ENCODE data around the gene SLC24A2. TPM values are rescaled to one million over a fixed set of nuclear protein-coding genes. Genes with fewer than 3 reads are reported as not detected.

SLC24A2 gene
- polyA plus RNA-seq, 1 donor (not counting 4 experiments of a cell fraction or from before 2014, with no cell fraction given): not detected

- no peak overlapping the region for H3K9ac ChIP-seq (ENCODE audit: control insufficient read depth, extremely low read depth, insufficient read depth, low read length)
- FAIRE-seq (no peak), DNase-seq (ENCODE audit: low read depth, low spot score) (no peak)
- H3K79me2 ChIP-seq (ENCODE audit: control insufficient read depth, insufficient read depth, low read length): no peaks in the 10 kb centered on the region
- H3K36me3 ChIP-seq (ENCODE audit: control insufficient read depth in 2 of 2, extremely low read depth in 1 of 2, insufficient read depth in 2 of 2, low read length in 2 of 2): no peaks in the 10 kb centered on the region
- peaks cover 15% of the 10 kb centered on the region for H3K4me1 ChIP-seq (ENCODE audit: control insufficient read depth, extremely low read depth, insufficient read depth, low read length)
- H3K27me3 ChIP-seq (ENCODE audit: control insufficient read depth, extremely low read depth, insufficient read depth, low read length): no peaks in the 10 kb centered on the region
- no peak overlapping the region for H3K4me2 ChIP-seq (ENCODE audit: control insufficient read depth, extremely low read depth, insufficient read depth, low read depth, low read length)
- H4K20me1 ChIP-seq (ENCODE audit: control insufficient read depth, extremely low read depth, insufficient read depth, low read length): no peaks in the 10 kb centered on the region
- H2AFZ ChIP-seq (ENCODE audit: control insufficient read depth, low read length): no peak overlapping the region
- dilution Hi-C loops (cut with MboI; ENCODE audit: extremely low pct_ligation_motif_present, low sequenced_read_pairs): no loop called here
- TF ChIP-seq, protein P1, sequence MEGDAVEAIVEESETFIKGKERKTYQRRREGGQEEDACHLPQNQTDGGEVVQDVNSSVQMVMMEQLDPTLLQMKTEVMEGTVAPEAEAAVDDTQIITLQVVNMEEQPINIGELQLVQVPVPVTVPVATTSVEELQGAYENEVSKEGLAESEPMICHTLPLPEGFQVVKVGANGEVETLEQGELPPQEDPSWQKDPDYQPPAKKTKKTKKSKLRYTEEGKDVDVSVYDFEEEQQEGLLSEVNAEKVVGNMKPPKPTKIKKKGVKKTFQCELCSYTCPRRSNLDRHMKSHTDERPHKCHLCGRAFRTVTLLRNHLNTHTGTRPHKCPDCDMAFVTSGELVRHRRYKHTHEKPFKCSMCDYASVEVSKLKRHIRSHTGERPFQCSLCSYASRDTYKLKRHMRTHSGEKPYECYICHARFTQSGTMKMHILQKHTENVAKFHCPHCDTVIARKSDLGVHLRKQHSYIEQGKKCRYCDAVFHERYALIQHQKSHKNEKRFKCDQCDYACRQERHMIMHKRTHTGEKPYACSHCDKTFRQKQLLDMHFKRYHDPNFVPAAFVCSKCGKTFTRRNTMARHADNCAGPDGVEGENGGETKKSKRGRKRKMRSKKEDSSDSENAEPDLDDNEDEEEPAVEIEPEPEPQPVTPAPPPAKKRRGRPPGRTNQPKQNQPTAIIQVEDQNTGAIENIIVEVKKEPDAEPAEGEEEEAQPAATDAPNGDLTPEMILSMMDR (optimal IDR thresholded peaks at IDR 0.05 in 1 of 3, IDR thresholded peaks at IDR 0.05 in 1 of 3, conservative IDR thresholded peaks at IDR 0.05 in 1 of 3; ENCODE audit: extremely low read depth in 1 of 3, insufficient read depth in 2 of 3, low read length in 3 of 3): no peak
- no peak overlapping the region for H3K27ac ChIP-seq (ENCODE audit: control insufficient read depth, insufficient read depth, low read length)
- no peaks in the 10 kb centered on the region for H3K9me1 ChIP-seq (ENCODE audit: control insufficient read depth, extremely low read depth, insufficient read depth, low read length)
- no peaks in the 10 kb centered on the region for H3K9me3 ChIP-seq (ENCODE audit: control insufficient read depth, low read depth, low read length)
- H3K4me3 ChIP-seq (ENCODE audit: control insufficient read depth in 2 of 3, extremely low read depth in 1 of 3, insufficient read depth in 2 of 3, low read depth in 1 of 3, low read length in 3 of 3): no peak overlapping the region
These were observed 42.6 kb downstream of the SLC24A2 start for GRCh38 chr9:19746223-19746622.

- TF ChIP-seq, protein P1 (optimal IDR thresholded peaks at IDR 0.05 in 1 of 3, IDR thresholded peaks at IDR 0.05 in 1 of 3, conservative IDR thresholded peaks at IDR 0.05 in 1 of 3; ENCODE audit: extremely low read depth in 1 of 3, insufficient read depth in 2 of 3, low read length in 3 of 3): no peak
- no peak for TF ChIP-seq EZH2 (IDR thresholded peaks at IDR 0.05; ENCODE audit: low read length)
- no peaks in the 10 kb centered on the region for H3K36me3 ChIP-seq (ENCODE audit: control insufficient read depth in 2 of 2, extremely low read depth in 1 of 2, insufficient read depth in 2 of 2, low read length in 2 of 2)
- H3K9me1 ChIP-seq (ENCODE audit: control insufficient read depth, extremely low read depth, insufficient read depth, low read length): no peaks in the 10 kb centered on the region
- H3K27ac ChIP-seq (ENCODE audit: control insufficient read depth, insufficient read depth, low read length): no peak overlapping the region
- H3K79me2 ChIP-seq (ENCODE audit: control insufficient read depth, insufficient read depth, low read length): no peaks in the 10 kb centered on the region
- dilution Hi-C loops (cut with MboI; ENCODE audit: extremely low pct_ligation_motif_present, low sequenced_read_pairs): no loop called here
- no peaks in the 10 kb centered on the region for H3K9me3 ChIP-seq (ENCODE audit: control insufficient read depth, low read depth, low read length)
- H3K27me3 ChIP-seq (ENCODE audit: control insufficient read depth, extremely low read depth, insufficient read depth, low read length): no peaks in the 10 kb centered on the region
- H3K9ac ChIP-seq (ENCODE audit: control insufficient read depth, extremely low read depth, insufficient read depth, low read length): no peak overlapping the region
- no peak overlapping the region for H3K4me2 ChIP-seq (ENCODE audit: control insufficient read depth, extremely low read depth, insufficient read depth, low read depth, low read length)
- no peak overlapping the region for H3K4me3 ChIP-seq (ENCODE audit: control insufficient read depth in 2 of 3, extremely low read depth in 1 of 3, insufficient read depth in 2 of 3, low read depth in 1 of 3, low read length in 3 of 3)
- DNase-seq (ENCODE audit: low read depth, low spot score) (no peak), FAIRE-seq (no peak)
- no peak overlapping the region for H2AFZ ChIP-seq (ENCODE audit: control insufficient read depth, low read length)
- no peaks in the 10 kb centered on the region for H4K20me1 ChIP-seq (ENCODE audit: control insufficient read depth, extremely low read depth, insufficient read depth, low read length)
- H3K4me1 ChIP-seq (ENCODE audit: control insufficient read depth, extremely low read depth, insufficient read depth, low read length): no peaks in the 10 kb centered on the region
These were observed 47.7 kb downstream of the SLC24A2 start for GRCh38 chr9:19741178-19741577.

All from keratinocyte (primary cell).